Heart right ventricle (tissue), 16 donors: ENCODE data around the gene EBPL. TPM values are rescaled to one million over a fixed set of nuclear protein-coding genes. Genes with fewer than 3 reads are reported as not detected.
A peak's percentile ranks its signal among the peaks of the same experiment; 100 is the strongest.

Experiments used
- ATAC-seq, 8 donors: fragments of 200-7000 bp; cut with Tn5 transposase; one replicate each; pipeline ENCODE4 v1.9.1; 2020; ENCODE audit warnings: mild to moderate bottlenecking in 8 of 8, moderate library complexity in 8 of 8, moderate number of reproducible peaks in 1 of 8
- DNase-seq, 2 donors: peaks; one replicate each; pipeline ENCODE4 v3.0.0-alpha.2; 2020
- H3K27ac ChIP-seq, 10 donors: fragments of 200-600 bp; sonication (generic) in 2 of 10; one replicate each; pipeline versions ENCODE4 v1.5.0 to v1.8.0; 2020 to 2022; ENCODE audit warnings: mild to moderate bottlenecking in 3 of 10
- H3K27me3 ChIP-seq, 7 donors: fragments of 200-600 bp; one replicate each; pipeline ENCODE4 v1.8.0; 2021 to 2022; ENCODE audit warnings: mild to moderate bottlenecking in 2 of 7
- H3K36me3 ChIP-seq, 9 donors: fragments of 200-600 bp; sonication (generic) in 1 of 9; one replicate each; pipeline versions ENCODE4 v1.5.0 to v1.8.0; 2020 to 2022; ENCODE audit warnings: mild to moderate bottlenecking in 2 of 9
- H3K4me1 ChIP-seq, 9 donors: fragments of 200-600 bp; sonication (generic) in 1 of 9; one replicate each; pipeline versions ENCODE4 v1.5.0 to v1.8.0; 2020 to 2022; ENCODE audit warnings: mild to moderate bottlenecking in 4 of 9
- H3K4me3 ChIP-seq, 10 donors: fragments of 200-600 bp; sonication (generic) in 2 of 10; one replicate each; pipeline versions ENCODE4 v1.5.0 to v1.8.0; 2020 to 2022; ENCODE audit warnings: mild to moderate bottlenecking in 7 of 10, moderate library complexity in 2 of 10
- H3K9me3 ChIP-seq, 11 donors: fragments of 200-600 bp in 10 of 11; sonication (generic) in 2 of 11; one replicate each; pipeline versions ENCODE4 v1.5.0 to v1.8.0; 2013 to 2022; ENCODE audit warnings: mild to moderate bottlenecking in 2 of 11, control low read depth in 1 of 11, moderate library complexity in 1 of 11
- CTCF ChIP-seq, 9 donors: fragments of 200-600 bp; sonication (generic) in 2 of 9; IDR thresholded peaks; one replicate each; pipeline versions ENCODE4 v1.5.0 to v1.8.0; 2021 to 2022; ENCODE audit warnings: antibody characterized with exemption in 9 of 9, mild to moderate bottlenecking in 5 of 9, moderate library complexity in 1 of 9
- WGBS, 2 donors: extraction: QIAGEN DNeasy Blood & Tissue Kit; methylation state at CpG; one replicate each; pipeline ENCODE4 v1.1.7; 2013; ENCODE audit warnings: inconsistent platforms in 1 of 2; 5-methylcytosine and 5-hydroxymethylcytosine counted together
- intact Hi-C, 10 donors: fragments of 100-400 bp; cut with DNase I; formaldehyde crosslinking; loops; one replicate each; pipeline versions ENCODE4 v1.11.1 to v1.14.2; 2022
- polyA plus RNA-seq, 2 donors: library from polyadenylated mRNA; stranded (reverse); fragments of 200-250 nt; gene quantifications; one replicate each; pipeline ENCODE4 v1.2.3, GENCODE V29; 2013
- total RNA-seq, 10 donors: library from RNA; stranded (reverse); fragmentation: NEBNext Ultra II Directional in 3 of 10; extraction: Animal tissue kit (Norgen Biotek cat#: 25700) in 3 of 10; gene quantifications; one replicate each; pipeline versions ENCODE4 v1.2.1 to v1.2.4, GENCODE V29; 2021 to 2023
- donor health status: Arrhythmogenic right ventricular cardiomyopathy.
- donor health status: ischemic (EF 13 %, LVEDD 7.1; RV severe dilation, severe dysfunction).
- donor health status: healthy with polysubstance abuse.
- donor health status: DM: no; HTN: yes; CAD: no.
- donor health status: DM: no; HTN: no; CAD: no.
- donor health status: ischemic (EF 25% LVEDD 6.9; RV normal size, moderate dysfunction).
- donor health status: ischemic (EF 25% LVEDD 5.7; RV mildly dilated, moderate dysfunction).
- donor health status: healthy.
- donor health status: DM: yes; HTN: yes; CAD: no.
- donor health status: Ischemic cardiomyopathy.
- donor health status: ischemic (EF 35%, LVEDD 5.7; RV mildly dilated, moderate dysfunction).
- donor health status: nonischemic (EF 11% LVEDD 7.7; RV severe dilation, severe dysfunction).
- donor health status: DM: yes; HTN: yes; CAD: no.
- donor health status: PGD.
- donor health status: ischemic (EF 29% LVEDD 5.4; RV normal size, mild dysfunction).
- donor health status: nonischemic (EF 23%, LVEDD 6.1; RV moderate dilation, normal function).

EBPL gene
- total and polyA plus RNA-seq, 12 donors, result 3.4 to 12.1 (median 6.1) TPM

GRCh38 chr13:49649244-49649962 is 41.9 kb downstream of the EBPL start:
- Histone ChIP-seq H3K27ac (no peak overlapping the region), H3K36me3 (no peaks in the 10 kb centered on the region), H3K4me3 (no peak overlapping the region), H3K9me3 (no peaks in the 10 kb centered on the region), H3K27me3 (no peaks in the 10 kb centered on the region), H3K4me1 (peaks cover 0 to 14% (median 0%) of the 10 kb centered on the region in 9 donors)
- peak in 7 of 9 donors; percentile 23 to 60 (median 43) for TF ChIP-seq CTCF (IDR thresholded peaks at IDR 0.05)
- ATAC-seq (peak in 2 of 8 donors; percentile 44 to 50), DNase-seq (no peak)
- WGBS, 2 donors, result 62 to 68% methylated on average over 5 of the region's 5 CpGs
- intact Hi-C loops, result loop anchor here in 1 of 10 donors (5.0 kb wide), 1 partner anchor 198 kb away; no protein-coding TSS in a partner anchor

GRCh38 chr13:49646688-49647087 is 44.6 kb downstream of the EBPL start:
- Histone ChIP-seq H3K4me1 (peaks cover 0 to 29% (median 0%) of the 10 kb centered on the region in 9 donors), H3K9me3 (no peaks in the 10 kb centered on the region), H3K4me3 (no peak overlapping the region), H3K36me3 (no peaks in the 10 kb centered on the region), H3K27me3 (no peaks in the 10 kb centered on the region), H3K27ac (no peak overlapping the region)
- no peak for TF ChIP-seq CTCF (IDR thresholded peaks at IDR 0.05)
- intact Hi-C loops, result loop anchor here in 1 of 10 donors (5.0 kb wide), 1 partner anchor 201 kb away; no protein-coding TSS in a partner anchor
- no peak for ATAC-seq
- 92 to 97% methylated on average over 4 of the region's 4 CpGs for WGBS, 2 donors
- no peak for DNase-seq

GRCh38 chr13:49645451-49645850 is 45.8 kb downstream of the EBPL start:
- H3K4me1 ChIP-seq, result peaks cover 0 to 41% (median 0%) of the 10 kb centered on the region in 9 donors
- no peak overlapping the region for H3K27ac ChIP-seq
- no peak overlapping the region for H3K4me3 ChIP-seq
- 67 to 77% methylated on average over 13 of the region's 13 CpGs for WGBS, 2 donors
- intact Hi-C loops, result loop anchor here in 1 of 10 donors (5.0 kb wide), 1 partner anchor 202 kb away; no protein-coding TSS in a partner anchor
- no peaks in the 10 kb centered on the region for H3K27me3 ChIP-seq
- no peaks in the 10 kb centered on the region for H3K9me3 ChIP-seq
- ATAC-seq (no peak), DNase-seq (no peak)
- H3K36me3 ChIP-seq, result no peaks in the 10 kb centered on the region
- no peak for TF ChIP-seq CTCF (IDR thresholded peaks at IDR 0.05)

GRCh38 chr13:49643035-49643646 is 48.1 kb downstream of the EBPL start:
- Histone ChIP-seq H3K4me1 (peaks cover 0 to 45% (median 0%) of the 10 kb centered on the region in 9 donors), H3K27ac (peak overlapping the region in 3 of 10 donors; percentile 8 to 87 (median 34)), H3K9me3 (no peaks in the 10 kb centered on the region), H3K4me3 (peak overlapping the region in 3 of 10 donors; percentile 9 to 47 (median 22)), H3K36me3 (no peaks in the 10 kb centered on the region), H3K27me3 (no peaks in the 10 kb centered on the region)
- TF ChIP-seq CTCF (IDR thresholded peaks at IDR 0.05), result no peak
- WGBS, 2 donors, result 89 to 92% methylated on average over 12 of the region's 12 CpGs
- no peak for DNase-seq
- peak in 4 of 8 donors; percentile 50 to 66 (median 60) for ATAC-seq
- intact Hi-C loops, result no loop called here
